Lower leg skin (tissue), 4 donors: ENCODE results near the gene ZSWIM3. TPM values are rescaled to one million over a fixed set of nuclear protein-coding genes. Genes with fewer than 3 reads are reported as not detected.

Experiments
- DNase-seq, 2 donors: peaks; one replicate each; pipeline ENCODE4 v3.0.0-alpha.2; 2019; ENCODE audit warnings: low spot score in 2 of 2
- H3K4me3 ChIP-seq: fragments of 200-600 bp; sonication (generic); 2 replicates; pipeline ENCODE4 v1.5.1; 2017; ENCODE audit warnings: mild to moderate bottlenecking, low read depth; ENCODE audit not compliant: poor library complexity, severe bottlenecking
- CTCF ChIP-seq, 3 donors: fragments of 450-650 bp; IDR thresholded peaks; one replicate each; pipeline ENCODE4 v1.5.1; 2016; ENCODE audit warnings: antibody characterized with exemption in 3 of 3, mild to moderate bottlenecking in 3 of 3, moderate library complexity in 2 of 3
- POLR2A ChIP-seq, 2 donors: fragments of 450-650 bp; IDR thresholded peaks; one replicate each; pipeline ENCODE4 v1.6.1; 2016 to 2017; ENCODE audit warnings: antibody characterized with exemption in 2 of 2, mild to moderate bottlenecking in 1 of 2, moderate library complexity in 1 of 2
- WGBS, 2 donors: methylation state at CpG; one replicate each; pipeline ENCODE4 v1.1.5; 2018; 5-methylcytosine and 5-hydroxymethylcytosine counted together
- intact Hi-C: fragments of 100-400 bp; cut with DNase I; formaldehyde crosslinking; loops from one replicate; pipeline ENCODE4 v1.15.0; 2023; ENCODE audit warnings: low total_unique reads
- total RNA-seq, 4 donors: library from RNA; depleted of rRNA; stranded (reverse); fragments of >200 nt; gene quantifications; one replicate each; pipeline ENCODE4 v1.1.0, GENCODE V29; 2016

The ZSWIM3 gene
- total RNA-seq, 4 donors from 2014 or later, result 3.7 to 4.6 (median 4.0) TPM

DNA sequence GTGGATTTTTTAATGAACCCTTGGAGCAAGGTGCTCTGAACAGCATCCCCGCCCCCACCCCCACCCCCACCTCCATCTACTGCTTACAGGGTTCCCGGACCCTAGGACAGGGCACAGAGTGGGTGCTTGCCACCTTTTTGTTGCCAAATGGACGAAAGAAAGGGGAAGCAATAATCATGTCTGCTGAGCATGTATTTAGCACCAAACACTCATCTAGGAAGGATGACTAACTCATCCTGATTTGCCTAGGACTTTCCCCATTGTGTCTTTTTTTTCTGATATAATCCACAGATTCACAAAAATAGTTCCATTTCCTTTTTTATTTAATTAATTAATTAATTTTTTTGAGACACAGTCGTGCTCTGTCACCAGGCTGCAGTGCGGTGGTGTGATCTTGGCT, 55.7 kb downstream of the ZSWIM3 start:
- intact Hi-C loops, result no loop called here
- DNase-seq, result no peak
- TF ChIP-seq POLR2A (IDR thresholded peaks at IDR 0.05) (no peak), CTCF (IDR thresholded peaks at IDR 0.05) (no peak)
- no peak overlapping the region for H3K4me3 ChIP-seq
- WGBS, 2 donors, result 41 to 45% methylated on average over 5 of the region's 5 CpGs

- DNase-seq, result no peak
- no peak overlapping the region for H3K4me3 ChIP-seq
- intact Hi-C loops, result no loop called here
- no peak for TF ChIP-seq CTCF (IDR thresholded peaks at IDR 0.05)
- no peak for TF ChIP-seq POLR2A (IDR thresholded peaks at IDR 0.05)
- WGBS, 2 donors, result 46 to 51% methylated on average over 5 of the region's 5 CpGs
Measured at GRCh38 chr20:45917790-45918141, 60.4 kb downstream of the ZSWIM3 start.

GRCh38 chr20:45918182-45918737, 60.8 kb downstream of the ZSWIM3 start:
- TF ChIP-seq POLR2A (IDR thresholded peaks at IDR 0.05) (no peak), CTCF (IDR thresholded peaks at IDR 0.05) (no peak)
- DNase-seq, result no peak
- whole genome bisulfite sequencing, 2 donors, result 51 to 63% methylated on average over 5 of the region's 5 CpGs
- no peak overlapping the region for H3K4me3 ChIP-seq
- intact Hi-C loops, result no loop called here

DNA sequence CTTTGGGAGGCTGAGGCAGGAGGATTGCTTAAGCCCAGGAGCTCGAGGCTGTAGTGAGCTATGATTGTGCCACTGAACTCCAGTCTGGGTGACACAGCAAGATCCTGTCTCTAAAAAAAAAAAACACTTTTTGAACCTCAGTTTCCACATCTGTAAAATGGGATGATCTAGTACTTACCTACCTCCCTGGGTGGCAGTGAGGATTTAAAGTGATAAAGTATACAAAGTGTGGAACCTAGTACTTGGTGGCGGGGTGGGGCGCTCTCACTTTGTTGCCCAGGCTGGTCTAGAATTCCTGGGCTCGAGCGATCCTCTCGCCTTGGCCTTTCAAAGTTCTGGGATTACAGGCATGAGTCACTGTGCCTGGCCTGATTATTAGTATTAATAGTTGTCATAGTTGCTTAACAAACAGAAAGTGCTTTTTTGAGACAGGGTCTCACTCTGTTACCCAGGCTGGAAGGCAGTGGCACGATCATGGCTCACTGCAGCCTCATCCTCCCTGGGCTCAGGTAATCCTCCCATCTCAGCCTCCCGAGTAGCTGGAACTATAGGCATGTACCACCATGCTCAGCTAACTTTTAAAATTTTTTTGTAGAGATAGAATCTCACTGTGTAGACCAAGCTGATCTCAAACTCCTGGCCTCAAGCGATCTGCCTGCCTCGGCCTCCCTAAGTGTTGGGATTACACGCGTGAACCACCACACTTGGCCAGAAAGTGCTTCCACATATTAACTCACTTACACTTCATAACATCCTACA, 61.5 kb downstream of the ZSWIM3 start:
- intact Hi-C loops, result no loop called here
- whole genome bisulfite sequencing, 2 donors, result 74 to 77% methylated on average over 12 of the region's 12 CpGs
- no peak for DNase-seq

GRCh38 chr20:45919542-45920399, 62.4 kb downstream of the ZSWIM3 start:
- H3K4me3 ChIP-seq, result no peak overlapping the region
- TF ChIP-seq CTCF (IDR thresholded peaks at IDR 0.05), result no peak
- TF ChIP-seq POLR2A (IDR thresholded peaks at IDR 0.05), result no peak
- DNase-seq, result no peak
- WGBS, 2 donors, result 61 to 69% methylated on average over 11 of the region's 11 CpGs
- intact Hi-C loops, result no loop called here

More for the DNA sequence above, 61.5 kb downstream of the ZSWIM3 start:
- TF ChIP-seq POLR2A (IDR thresholded peaks at IDR 0.05) (no peak), CTCF (IDR thresholded peaks at IDR 0.05) (no peak)
- no peak overlapping the region for H3K4me3 ChIP-seq
